Dermis lymphatic vessel endothelial cell (primary cell): ENCODE results near the gene GLS2. TPM values are rescaled to one million over a fixed set of nuclear protein-coding genes. Genes with fewer than 3 reads are reported as not detected.

Experiments
- total RNA-seq: library from RNA; depleted of rRNA; stranded (reverse); fragments of >200 nt; gene quantifications from 2 replicates; pipeline ENCODE4 v1.2.1, GENCODE V29; 2014

Gene GLS2
- total RNA-seq, result 0.11 and 0.17 TPM in 2 replicates

GRCh38 chr12:56488041-56488955 is at the start of gene GLS2:
Gene GLS2 (minus strand): TSS chr12:56488161. CDS start chr12:56488118, 43 bp downstream.

GRCh38 chr12:56521590-56522371 is 33.8 kb upstream of the GLS2 start, which contains the start of gene RBMS2:
Gene RBMS2 (plus strand): TSS chr12:56521820. CDS start chr12:56522024, 204 bp downstream.

GRCh38 chr12:56468216-56469006 is 19.6 kb downstream of the GLS2 start, which contains the start of gene SPRYD4:
Gene SPRYD4 (plus strand): TSS chr12:56468578. CDS start chr12:56468592, 14 bp downstream.

GRCh38 chr12:56454557-56454956 is 33.4 kb downstream of the GLS2 start, which contains the start of gene MIP:
Gene MIP (minus strand): TSS chr12:56454657. CDS start chr12:56454613, 44 bp downstream.

GRCh38 chr12:56448860-56449621 is 38.9 kb downstream of the GLS2 start, which contains the start of gene TIMELESS:
Gene TIMELESS (minus strand): TSS chr12:56449426. CDS start chr12:56434170, 15,256 bp downstream.

Other genes starting within 250 kb of the GLS2 start
- 10.1 and 12.2 TPM in 2 replicates for gene ANKRD52, start 229.8 kb downstream of the GLS2 start, total RNA-seq
- 8.6 and 9.0 TPM in 2 replicates for gene COQ10A, start 221.2 kb downstream of the GLS2 start, total RNA-seq
- 94.5 and 111 TPM in 2 replicates for gene CS, start 187.8 kb downstream of the GLS2 start, total RNA-seq
- gene CNPY2, start 172.2 kb downstream of the GLS2 start, total RNA-seq, result 61.3 and 67.6 TPM in 2 replicates
- 9.6 and 15.1 TPM in 2 replicates for gene PAN2, start 154.2 kb downstream of the GLS2 start, total RNA-seq
- gene IL23A, start 149.3 kb downstream of the GLS2 start, total RNA-seq, result 0.11 TPM in 1 of 2 replicates, not detected in the other
- 65.0 and 72.6 TPM in 2 replicates for gene STAT2, start 128.1 kb downstream of the GLS2 start, total RNA-seq
- not detected in 2 replicates for gene APOF, start 125.3 kb downstream of the GLS2 start, total RNA-seq
- 7.0 and 7.2 TPM in 2 replicates for gene TIMELESS, start 38.7 kb downstream of the GLS2 start, total RNA-seq
- 0.22 and 0.26 TPM in 2 replicates for gene MIP, start 33.5 kb downstream of the GLS2 start, total RNA-seq
- gene SPRYD4, start 19.6 kb downstream of the GLS2 start, total RNA-seq, result 1.8 and 1.9 TPM in 2 replicates
- 42.8 and 44.4 TPM in 2 replicates for gene RBMS2, start 33.7 kb upstream of the GLS2 start, total RNA-seq
- gene BAZ2A, start 142.2 kb upstream of the GLS2 start, total RNA-seq, result 22.3 and 23.8 TPM in 2 replicates
- gene ATP5F1B, start 157.8 kb upstream of the GLS2 start, total RNA-seq, result 472 and 500 TPM in 2 replicates
- 46.1 and 63.1 TPM in 2 replicates for gene PTGES3, start 200.1 kb upstream of the GLS2 start, total RNA-seq
- gene NACA, start 237.1 kb upstream of the GLS2 start, total RNA-seq, result 1,523 and 1,672 TPM in 2 replicates